ENCODE measurements around the gene CCL15.
A peak's percentile ranks its signal among the peaks of the same experiment; 100 is the strongest.

CCL15 gene

DNA sequence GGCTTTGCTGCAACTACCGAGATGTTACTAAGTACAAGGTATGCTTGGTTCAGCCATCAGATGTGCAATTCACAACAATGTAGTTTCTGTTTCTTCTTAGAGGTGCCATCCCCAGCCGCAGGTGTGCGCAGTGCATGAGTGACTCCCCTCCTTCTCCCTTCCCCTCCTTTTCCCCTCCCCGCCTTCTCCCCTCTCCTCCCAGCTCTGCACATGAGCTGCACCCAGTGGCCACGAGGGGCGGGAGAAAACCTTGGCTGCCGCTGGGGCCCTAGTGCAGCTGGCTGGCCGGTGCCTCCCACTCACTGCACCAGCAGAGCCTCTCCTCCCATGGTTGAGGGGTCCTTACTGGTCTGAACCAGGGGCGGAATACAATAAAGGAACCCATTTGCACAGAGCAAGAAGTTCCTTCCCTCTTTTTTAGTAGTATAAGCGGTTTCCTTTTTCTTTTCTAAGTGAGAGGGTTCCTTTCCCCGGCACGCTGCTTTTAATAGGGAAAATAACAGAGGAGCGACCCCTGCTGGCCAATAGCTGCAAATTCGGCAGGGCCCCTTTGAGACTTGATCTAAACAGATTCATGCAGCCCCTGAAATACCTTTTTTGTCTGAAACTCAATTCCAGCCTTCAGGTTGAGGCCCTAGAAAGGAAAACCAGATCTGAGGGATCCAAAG, 7.8 kb upstream of the CCL15 start:
- Histone ChIP-seq H3K27me3 (ENCODE audit: control insufficient read depth, low read length) (peaks cover 6% of the 10 kb centered on the region; the same call in 1 of the 2 replicates), H3K4me1 (ENCODE audit: control insufficient read depth, low read length) (no peaks in the 10 kb centered on the region)

DNA sequence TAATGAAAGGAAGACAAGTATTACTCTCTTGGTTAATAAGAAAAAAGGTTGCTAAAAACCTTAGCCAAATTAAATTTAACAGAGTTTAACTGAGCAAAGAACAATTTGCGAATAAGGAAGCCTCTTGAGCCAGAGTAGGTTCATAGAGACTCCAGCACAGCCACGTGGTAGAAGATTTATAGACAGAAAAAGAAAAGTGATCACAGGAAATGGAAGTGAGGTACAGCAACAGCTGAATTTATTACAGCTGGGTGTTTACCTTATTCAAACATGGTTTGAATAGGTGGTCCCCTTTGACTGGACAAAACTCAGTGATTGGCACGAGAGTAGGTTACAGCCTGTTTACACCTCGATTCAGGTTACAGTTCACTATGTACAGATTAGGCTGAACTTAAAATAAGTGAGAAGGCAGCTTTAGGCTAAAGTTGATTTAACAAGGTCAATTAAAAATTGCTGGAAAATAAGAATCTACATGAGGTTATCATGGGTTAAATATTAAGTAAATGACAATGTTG, 3.3 kb upstream of the CCL15 start:
- Histone ChIP-seq H4K20me1 (ENCODE audit: control insufficient read depth, insufficient read depth, low read depth, low read length) (no peaks in the 10 kb centered on the region), H3K79me2 (ENCODE audit: control insufficient read depth, low read length) (no peaks in the 10 kb centered on the region), H3K9me2 (replicated peaks; ENCODE audit: control insufficient read depth, low read length) (no peaks in the 10 kb centered on the region), H3K36me3 (ENCODE audit: control insufficient read depth, low read length) (no peaks in the 10 kb centered on the region), H3K9me3 (ENCODE audit: control insufficient read depth, insufficient read depth, low read length) (peaks cover 7% of the 10 kb centered on the region; the same call in 1 of the 2 replicates), H3K27ac (ENCODE audit: low read depth, low read length) (no peak overlapping the region), H3F3A (ENCODE audit: control insufficient read depth, insufficient read depth) (no peaks in the 10 kb centered on the region), H3K27me3 (ENCODE audit: control insufficient read depth, low read length) (peaks cover 37% of the 10 kb centered on the region), H3K4me3 (ENCODE audit: low read length) (no peak overlapping the region), H3K4me2 (ENCODE audit: low read length) (no peak overlapping the region), H3K4me1 (ENCODE audit: control insufficient read depth, low read length) (no peaks in the 10 kb centered on the region)
- TF ChIP-seq, protein P1, sequence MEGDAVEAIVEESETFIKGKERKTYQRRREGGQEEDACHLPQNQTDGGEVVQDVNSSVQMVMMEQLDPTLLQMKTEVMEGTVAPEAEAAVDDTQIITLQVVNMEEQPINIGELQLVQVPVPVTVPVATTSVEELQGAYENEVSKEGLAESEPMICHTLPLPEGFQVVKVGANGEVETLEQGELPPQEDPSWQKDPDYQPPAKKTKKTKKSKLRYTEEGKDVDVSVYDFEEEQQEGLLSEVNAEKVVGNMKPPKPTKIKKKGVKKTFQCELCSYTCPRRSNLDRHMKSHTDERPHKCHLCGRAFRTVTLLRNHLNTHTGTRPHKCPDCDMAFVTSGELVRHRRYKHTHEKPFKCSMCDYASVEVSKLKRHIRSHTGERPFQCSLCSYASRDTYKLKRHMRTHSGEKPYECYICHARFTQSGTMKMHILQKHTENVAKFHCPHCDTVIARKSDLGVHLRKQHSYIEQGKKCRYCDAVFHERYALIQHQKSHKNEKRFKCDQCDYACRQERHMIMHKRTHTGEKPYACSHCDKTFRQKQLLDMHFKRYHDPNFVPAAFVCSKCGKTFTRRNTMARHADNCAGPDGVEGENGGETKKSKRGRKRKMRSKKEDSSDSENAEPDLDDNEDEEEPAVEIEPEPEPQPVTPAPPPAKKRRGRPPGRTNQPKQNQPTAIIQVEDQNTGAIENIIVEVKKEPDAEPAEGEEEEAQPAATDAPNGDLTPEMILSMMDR (IDR thresholded peaks at IDR 0.05; ENCODE audit: low read depth, low read length, poor library complexity, severe bottlenecking) = no peak
- no peak for TF ChIP-seq EZH2phosphoT487 (IDR thresholded peaks at IDR 0.05; ENCODE audit: borderline replicate concordance, low read length)

More for the DNA sequence above, 7.8 kb upstream of the CCL15 start:
- no peaks in the 10 kb centered on the region for H3K79me2 ChIP-seq (ENCODE audit: control insufficient read depth, low read length)
- H3K36me3 ChIP-seq (ENCODE audit: control insufficient read depth, low read length) = no peaks in the 10 kb centered on the region
- no peak overlapping the region for H3K4me3 ChIP-seq (ENCODE audit: low read length)
- TF ChIP-seq, protein P1 (IDR thresholded peaks at IDR 0.05; ENCODE audit: low read depth, low read length, poor library complexity, severe bottlenecking) = peak; percentile 68
- no peak for TF ChIP-seq EZH2phosphoT487 (IDR thresholded peaks at IDR 0.05; ENCODE audit: borderline replicate concordance, low read length)
- H3K4me2 ChIP-seq (ENCODE audit: low read length) = no peak overlapping the region
- H3F3A ChIP-seq (ENCODE audit: control insufficient read depth, insufficient read depth) = no peaks in the 10 kb centered on the region
- no peaks in the 10 kb centered on the region for H4K20me1 ChIP-seq (ENCODE audit: control insufficient read depth, insufficient read depth, low read depth, low read length)
- peaks cover 11% of the 10 kb centered on the region; the same call in 1 of the 2 replicates for H3K9me3 ChIP-seq (ENCODE audit: control insufficient read depth, insufficient read depth, low read length)
- no peaks in the 10 kb centered on the region for H3K9me2 ChIP-seq (replicated peaks; ENCODE audit: control insufficient read depth, low read length)
- H3K27ac ChIP-seq (ENCODE audit: low read depth, low read length) = no peak overlapping the region

DNA sequence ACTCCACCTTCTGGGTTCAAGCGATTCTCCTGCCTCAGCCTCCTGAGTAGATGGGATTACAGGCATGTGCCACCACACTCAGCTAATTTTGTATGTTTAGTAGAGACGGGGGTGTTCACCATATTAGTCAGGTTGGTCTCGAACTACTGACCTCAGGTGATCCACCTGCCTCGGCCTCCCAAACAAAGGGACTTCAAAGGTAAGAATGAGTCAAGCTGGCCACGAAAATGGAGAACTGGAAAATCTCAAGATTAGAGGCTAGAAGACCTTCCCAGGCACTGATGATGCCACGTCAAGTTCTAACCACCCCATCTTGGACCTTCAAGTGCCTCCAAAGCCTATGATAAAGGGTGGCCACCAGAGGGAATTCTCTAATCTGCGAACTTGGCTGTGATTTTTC, 1.3 kb upstream of the CCL15 start:
- no peaks in the 10 kb centered on the region for H4K20me1 ChIP-seq (ENCODE audit: control insufficient read depth, insufficient read depth, low read depth, low read length)
- H3K79me2 ChIP-seq (ENCODE audit: control insufficient read depth, low read length) = no peaks in the 10 kb centered on the region
- no peaks in the 10 kb centered on the region for H3K36me3 ChIP-seq (ENCODE audit: control insufficient read depth, low read length)
- H3K27ac ChIP-seq (ENCODE audit: low read depth, low read length) = no peak overlapping the region
- no peak for TF ChIP-seq EZH2phosphoT487 (IDR thresholded peaks at IDR 0.05; ENCODE audit: borderline replicate concordance, low read length)
- H3K27me3 ChIP-seq (ENCODE audit: control insufficient read depth, low read length) = peaks cover 41% of the 10 kb centered on the region
- H3K4me2 ChIP-seq (ENCODE audit: low read length) = no peak overlapping the region
- no peaks in the 10 kb centered on the region for H3F3A ChIP-seq (ENCODE audit: control insufficient read depth, insufficient read depth)
- H3K4me3 ChIP-seq (ENCODE audit: low read length) = no peak overlapping the region
- H3K9me3 ChIP-seq (ENCODE audit: control insufficient read depth, insufficient read depth, low read length) = no peaks in the 10 kb centered on the region
- H3K4me1 ChIP-seq (ENCODE audit: control insufficient read depth, low read length) = no peaks in the 10 kb centered on the region
- no peaks in the 10 kb centered on the region for H3K9me2 ChIP-seq (replicated peaks; ENCODE audit: control insufficient read depth, low read length)

DNA sequence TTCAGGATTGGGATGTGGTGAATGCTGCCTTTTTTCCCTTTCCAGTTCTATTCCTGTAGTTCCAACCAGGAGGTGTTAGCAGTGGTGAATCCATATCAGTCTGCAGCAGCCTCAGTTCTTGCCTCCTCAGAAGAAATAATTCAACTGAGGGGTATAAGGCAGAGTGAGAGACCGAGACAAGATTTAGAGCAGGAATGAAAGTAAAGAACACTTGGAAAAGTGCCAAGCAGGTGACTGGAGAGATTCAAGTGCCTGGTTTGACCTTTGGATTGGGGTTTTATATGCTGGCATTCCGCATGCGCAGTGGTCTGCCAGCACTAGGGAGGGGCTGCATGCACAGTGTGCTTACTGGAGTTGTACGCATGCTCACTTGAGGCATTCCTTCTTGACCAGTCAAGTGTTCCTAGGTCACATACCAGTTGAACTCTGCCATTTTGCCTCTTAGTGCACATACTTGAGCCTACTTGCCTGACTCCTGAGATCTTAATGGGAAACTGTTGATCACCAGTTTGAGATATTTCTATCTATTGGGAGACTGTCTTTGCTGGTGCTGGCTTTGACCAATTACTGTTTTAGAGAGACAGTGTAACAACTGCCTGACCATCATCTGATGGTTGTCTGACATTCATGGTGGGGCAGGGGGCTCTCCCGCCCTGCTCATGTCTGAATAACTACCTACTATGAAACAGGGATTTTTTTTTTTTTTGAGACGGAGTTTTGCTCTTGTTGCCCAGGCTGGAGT, 680 bp upstream of the CCL15 start:
- H4K20me1 ChIP-seq (ENCODE audit: control insufficient read depth, insufficient read depth, low read depth, low read length) = no peaks in the 10 kb centered on the region
- no peak overlapping the region for H3K4me3 ChIP-seq (ENCODE audit: low read length)
- no peak for TF ChIP-seq EZH2phosphoT487 (IDR thresholded peaks at IDR 0.05; ENCODE audit: borderline replicate concordance, low read length)
- TF ChIP-seq, protein P1 (IDR thresholded peaks at IDR 0.05; ENCODE audit: low read depth, low read length, poor library complexity, severe bottlenecking) = no peak
- no peaks in the 10 kb centered on the region for H3F3A ChIP-seq (ENCODE audit: control insufficient read depth, insufficient read depth)
- H3K4me2 ChIP-seq (ENCODE audit: low read length) = no peak overlapping the region
- H3K36me3 ChIP-seq (ENCODE audit: control insufficient read depth, low read length) = no peaks in the 10 kb centered on the region
- H3K79me2 ChIP-seq (ENCODE audit: control insufficient read depth, low read length) = no peaks in the 10 kb centered on the region
- H3K27me3 ChIP-seq (ENCODE audit: control insufficient read depth, low read length) = peaks cover 41% of the 10 kb centered on the region
- H3K4me1 ChIP-seq (ENCODE audit: control insufficient read depth, low read length) = no peaks in the 10 kb centered on the region
- H3K9me2 ChIP-seq (replicated peaks; ENCODE audit: control insufficient read depth, low read length) = no peaks in the 10 kb centered on the region
- no peak overlapping the region for H3K27ac ChIP-seq (ENCODE audit: low read depth, low read length)
- no peaks in the 10 kb centered on the region for H3K9me3 ChIP-seq (ENCODE audit: control insufficient read depth, insufficient read depth, low read length)

All from DOHH2 (cell line).